Neural cell (in vitro differentiated cells): ENCODE data around the gene OR51E1.

Experiments used
- CTCF ChIP-seq: fragments of 450-650 bp; IDR thresholded peaks from 2 replicates; pipeline ENCODE4 v1.5.1; 2014; ENCODE audit warnings: antibody characterized with exemption, mild to moderate bottlenecking, moderate library complexity; ENCODE audit not compliant: poor library complexity, severe bottlenecking
- EP300 ChIP-seq: fragments of 450-650 bp; conservative IDR thresholded peaks from 2 replicates; pipeline ENCODE4 v1.6.1; 2014; ENCODE audit warnings: antibody characterized with exemption, mild to moderate bottlenecking, moderate library complexity; ENCODE audit not compliant: poor library complexity, severe bottlenecking
- EZH2 ChIP-seq: fragments of 200-600, 300-800 bp; shearing (Covaris generic), sonication (generic); IDR thresholded peaks from 2 replicates; pipeline ENCODE4 v1.6.1; 2014; ENCODE audit warnings: antibody characterized with exemption, low read length, borderline replicate concordance, mild to moderate bottlenecking; ENCODE audit not compliant: insufficient read depth, poor library complexity, severe bottlenecking
- POLR2AphosphoS5 ChIP-seq: IDR thresholded peaks from 2 replicates; pipeline ENCODE4 v1.6.1; 2012
- REST ChIP-seq: IDR thresholded peaks from 2 replicates; pipeline ENCODE4 v1.6.1; 2012; ENCODE audit warnings: borderline replicate concordance
- SMC3 ChIP-seq: fragments of 450-650 bp; conservative IDR thresholded peaks from 2 replicates; pipeline ENCODE4 v1.6.1; 2014; ENCODE audit warnings: antibody characterized with exemption, mild to moderate bottlenecking, moderate library complexity; ENCODE audit not compliant: poor library complexity

GRCh38 chr11:4637662-4638047 lies 6.1 kb upstream of the OR51E1 start:
- TF ChIP-seq REST (no peak), CTCF (no peak), POLR2AphosphoS5 (no peak), SMC3 (no peak), EP300 (no peak), EZH2 (no peak)
